ENCODE measurements around the gene RSAD1. TPM values are rescaled to one million over a fixed set of nuclear protein-coding genes. Genes with fewer than 3 reads are reported as not detected.

The RSAD1 gene
- total RNA-seq, 1 donor from 2014 or later, result 40.8 TPM

DNA sequence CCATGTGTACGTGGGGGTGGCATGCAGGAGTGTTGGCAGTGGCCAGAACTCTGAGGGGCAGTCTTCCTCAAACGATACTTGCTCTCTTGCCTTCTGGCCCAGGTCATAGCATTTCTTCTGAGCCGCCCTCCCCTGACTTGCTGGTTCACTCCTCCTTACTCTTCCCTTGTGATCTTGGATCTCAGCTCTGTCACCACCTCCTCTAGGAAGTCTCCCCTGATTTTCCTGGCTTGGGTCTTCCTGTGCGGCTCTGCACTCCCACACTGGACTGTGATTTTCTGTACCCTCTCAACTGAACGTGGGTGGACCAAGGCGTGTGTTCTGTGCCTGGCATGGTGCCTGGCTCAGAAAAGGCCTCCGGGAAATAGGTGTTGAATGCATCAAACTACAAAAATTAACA is 56.7 kb downstream of the RSAD1 start:
- TF ChIP-seq, protein P1, sequence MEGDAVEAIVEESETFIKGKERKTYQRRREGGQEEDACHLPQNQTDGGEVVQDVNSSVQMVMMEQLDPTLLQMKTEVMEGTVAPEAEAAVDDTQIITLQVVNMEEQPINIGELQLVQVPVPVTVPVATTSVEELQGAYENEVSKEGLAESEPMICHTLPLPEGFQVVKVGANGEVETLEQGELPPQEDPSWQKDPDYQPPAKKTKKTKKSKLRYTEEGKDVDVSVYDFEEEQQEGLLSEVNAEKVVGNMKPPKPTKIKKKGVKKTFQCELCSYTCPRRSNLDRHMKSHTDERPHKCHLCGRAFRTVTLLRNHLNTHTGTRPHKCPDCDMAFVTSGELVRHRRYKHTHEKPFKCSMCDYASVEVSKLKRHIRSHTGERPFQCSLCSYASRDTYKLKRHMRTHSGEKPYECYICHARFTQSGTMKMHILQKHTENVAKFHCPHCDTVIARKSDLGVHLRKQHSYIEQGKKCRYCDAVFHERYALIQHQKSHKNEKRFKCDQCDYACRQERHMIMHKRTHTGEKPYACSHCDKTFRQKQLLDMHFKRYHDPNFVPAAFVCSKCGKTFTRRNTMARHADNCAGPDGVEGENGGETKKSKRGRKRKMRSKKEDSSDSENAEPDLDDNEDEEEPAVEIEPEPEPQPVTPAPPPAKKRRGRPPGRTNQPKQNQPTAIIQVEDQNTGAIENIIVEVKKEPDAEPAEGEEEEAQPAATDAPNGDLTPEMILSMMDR (IDR thresholded peaks at IDR 0.05; ENCODE audit: unreplicated experiment), result no peak
- Mint-ChIP-seq H3K27me3 (ENCODE audit: low read depth) (peaks cover 7% of the 10 kb centered on the region), H3K36me3 (peaks cover 8% of the 10 kb centered on the region), H3K4me3 (peak overlapping the region; percentile 18), H3K27ac (no peak overlapping the region), H3K9me3 (no peaks in the 10 kb centered on the region), H3K4me1 (peaks cover 43% of the 10 kb centered on the region)
- no peak for DNase-seq (ENCODE audit: low spot score in 2 of 2, unreplicated experiment in 2 of 2)

Other genes with a start within 250 kb of the RSAD1 start
- gene TMEM92, start 204.4 kb upstream of the RSAD1 start, total RNA-seq, result 2.7 to 3.9 TPM (median 3.6 TPM) in 3 replicates
- 32.3 to 35.3 TPM (median 33.3 TPM) in 3 replicates for gene XYLT2, start 132.7 kb upstream of the RSAD1 start, total RNA-seq
- gene MRPL27, start 105.7 kb upstream of the RSAD1 start, total RNA-seq, result 55.0 to 57.5 TPM (median 56.0 TPM) in 3 replicates
- 7.8 to 11.6 TPM (median 10.3 TPM) in 3 replicates for gene EME1, start 105.6 kb upstream of the RSAD1 start, total RNA-seq
- gene LRRC59, start 81.3 kb upstream of the RSAD1 start, total RNA-seq, result 60.7 to 65.1 TPM (median 63.5 TPM) in 3 replicates
- gene ACSF2, start 52.6 kb upstream of the RSAD1 start, total RNA-seq, result 107 to 113 TPM (median 112 TPM) in 3 replicates
- gene CHAD, start 10.0 kb upstream of the RSAD1 start, total RNA-seq, result not detected in 3 replicates
- gene MYCBPAP, start 29.6 kb downstream of the RSAD1 start, total RNA-seq, result 5.1 to 6.5 TPM (median 6.1 TPM) in 3 replicates
- 14.2 to 15.1 TPM (median 14.7 TPM) in 3 replicates for gene EPN3, start 53.9 kb downstream of the RSAD1 start, total RNA-seq
- 71.3 to 71.7 TPM (median 71.4 TPM) in 3 replicates for gene SPATA20, start 68.3 kb downstream of the RSAD1 start, total RNA-seq
- gene CACNA1G, start 81.9 kb downstream of the RSAD1 start, total RNA-seq, result 26.1 to 29.0 TPM (median 26.9 TPM) in 3 replicates
- gene ABCC3, start 156.0 kb downstream of the RSAD1 start, total RNA-seq, result 0.44 to 1.2 TPM (median 0.93 TPM) in 3 replicates
- gene ANKRD40, start 229.1 kb downstream of the RSAD1 start, total RNA-seq, result 35.9 to 38.8 TPM (median 37.6 TPM) in 3 replicates
- 240 to 261 TPM (median 252 TPM) in 3 replicates for gene LUC7L3, start 240.7 kb downstream of the RSAD1 start, total RNA-seq

All from mesothelial cell of epicardium (in vitro differentiated cells).